Stimulated activated CD4-positive, alpha-beta T cell treated with anti-CD3 and anti-CD28 coated beads, Interleukin-4, amount 100 ng/mL, for 24 hours (primary cell): Measurements from ENCODE around the gene DACT3.
"Not testable (repeated sequence)": the region's sequence is repeated elsewhere in the genome, so short reads cannot be mapped to it uniquely, and the experiment has no call there.

ENCODE experiments used
- DNase-seq: peaks from one replicate; pipeline ENCODE4 v3.0.0-alpha.2; 2020

DACT3 gene

DNA sequence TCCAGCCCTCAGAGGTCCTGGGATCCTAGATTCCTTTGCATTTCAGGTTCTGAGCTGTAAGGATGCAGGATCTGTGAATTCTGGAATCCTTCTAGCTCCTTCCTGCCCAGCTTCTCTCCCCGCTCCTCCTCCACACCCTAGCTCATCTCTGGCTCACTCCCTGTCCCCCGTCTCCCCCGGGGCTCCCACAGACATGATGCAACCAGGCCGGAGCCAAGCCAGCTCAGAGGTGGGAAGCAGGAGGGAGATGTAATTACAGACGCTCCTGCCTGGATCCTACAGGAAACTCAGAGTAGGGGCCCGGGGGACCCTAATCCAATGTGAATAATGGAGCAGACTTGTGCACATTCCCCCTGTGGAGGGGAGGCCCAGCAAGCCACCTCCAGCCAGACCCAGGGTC lies 29.5 kb downstream of the DACT3 start:
- DNase-seq = no peak

DNA sequence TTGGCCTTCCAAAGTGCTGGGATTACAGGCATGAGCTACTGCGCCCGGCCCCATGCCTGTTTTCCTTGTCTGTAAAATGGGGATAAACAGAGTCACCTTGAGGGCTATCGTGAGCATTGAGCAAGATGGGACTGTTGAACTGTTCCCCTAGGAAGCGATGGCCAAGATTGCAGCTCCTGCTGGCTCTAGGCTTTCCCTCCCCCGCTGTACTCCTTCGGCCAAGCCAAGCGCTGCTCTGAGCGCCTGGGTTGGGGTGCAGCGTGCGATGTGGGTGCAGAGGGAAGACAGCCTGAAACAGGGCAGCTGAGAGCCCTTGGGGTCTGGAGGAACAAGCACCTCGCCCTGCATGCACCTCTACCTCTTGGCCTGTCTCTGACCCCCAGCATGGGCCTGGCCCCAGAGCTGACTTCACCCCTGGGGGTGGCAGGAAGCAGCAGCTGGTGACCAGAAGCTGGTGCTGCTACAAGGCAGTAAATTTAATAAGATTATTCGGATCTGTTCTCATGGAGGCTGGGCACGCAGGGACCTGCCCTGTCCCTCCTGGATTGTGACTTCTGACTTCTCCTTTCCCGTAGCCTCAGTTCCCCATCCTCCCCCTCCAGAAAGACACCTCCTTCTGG lies 30.3 kb downstream of the DACT3 start:
- no peak for DNase-seq

DNA sequence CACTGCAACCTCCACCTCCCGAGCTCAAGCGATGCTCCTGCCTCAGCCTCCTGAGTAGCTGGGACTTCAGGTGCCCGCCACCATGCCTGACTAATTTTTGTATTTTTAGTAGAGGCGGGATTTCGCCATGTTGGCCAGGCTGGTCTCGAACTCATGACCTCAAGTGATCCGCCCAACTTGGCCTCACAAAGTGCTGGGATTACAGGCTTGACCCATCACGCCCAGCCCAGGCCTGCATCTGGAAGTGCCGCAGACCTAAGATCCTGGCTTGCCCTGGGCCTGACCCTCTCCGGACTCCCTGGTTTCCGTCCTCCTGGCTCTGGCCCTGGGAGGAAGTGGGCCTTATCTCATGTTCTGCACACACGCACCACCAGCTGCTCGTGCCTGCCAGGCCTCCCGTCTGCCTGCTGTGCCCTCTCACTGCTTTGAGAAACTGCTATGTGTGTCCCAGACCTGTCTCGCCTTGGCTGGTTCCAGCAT lies 31.4 kb downstream of the DACT3 start:
- DNase-seq = no peak

DNA sequence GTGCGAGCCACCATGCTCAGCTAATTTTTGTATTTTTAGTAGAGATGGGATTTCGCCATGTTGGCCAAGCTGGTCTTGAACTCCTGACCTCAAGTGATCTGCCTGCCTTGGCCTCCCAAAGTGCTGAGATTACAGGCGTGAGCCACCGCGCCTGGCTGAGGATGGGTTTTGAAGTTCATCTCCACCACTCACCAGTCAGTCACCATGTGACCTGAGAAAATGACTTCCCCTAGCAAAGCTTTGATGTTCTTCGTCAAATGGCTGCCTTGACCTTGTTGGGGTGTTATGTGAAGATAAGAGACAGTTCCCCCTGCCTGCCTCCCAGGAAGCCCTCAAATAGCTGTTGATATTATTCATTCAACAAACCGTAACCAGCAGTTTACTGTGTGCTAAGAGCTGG lies 32.0 kb downstream of the DACT3 start:
- not testable (repeated sequence) for DNase-seq

DNA sequence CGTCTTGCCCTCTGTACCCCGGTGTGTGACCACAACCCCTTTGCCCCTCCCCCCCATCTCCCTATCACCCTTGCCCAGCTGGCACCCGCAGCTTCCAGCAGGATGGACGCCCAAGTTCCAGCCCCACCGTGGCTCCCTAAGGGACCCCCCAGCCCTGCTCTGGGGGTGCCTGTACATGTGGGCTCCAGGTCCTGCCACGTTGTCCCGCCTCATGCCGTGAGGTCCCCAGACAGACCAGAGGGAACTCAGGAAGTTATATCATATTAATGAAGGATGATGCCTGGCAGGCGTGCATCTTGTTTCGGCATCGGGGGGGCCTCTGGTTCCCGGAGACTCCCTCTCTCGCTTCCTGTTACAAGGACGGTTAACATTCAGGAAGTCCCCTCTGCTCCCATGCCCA lies 34.5 kb downstream of the DACT3 start:
- DNase-seq = no peak

DNA sequence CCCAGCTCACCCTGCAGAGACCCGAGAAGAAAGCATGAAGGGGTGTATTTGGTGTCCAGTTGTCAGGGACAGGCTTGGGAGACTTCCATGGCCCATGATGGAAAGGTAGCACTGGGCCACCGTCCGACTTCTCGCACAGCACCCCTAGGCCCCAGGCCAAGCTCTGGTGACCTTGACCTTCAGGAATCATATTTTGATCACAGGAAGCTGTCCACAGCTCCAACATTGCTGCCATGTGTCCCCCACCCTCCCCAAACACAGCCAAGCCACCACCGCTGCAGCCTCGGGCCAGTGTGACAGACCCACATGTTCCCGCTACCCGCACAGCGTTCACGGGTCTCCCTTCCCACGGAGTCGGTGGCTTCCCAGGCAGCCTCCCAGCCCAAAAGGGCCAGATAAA lies 35.3 kb downstream of the DACT3 start:
- no peak for DNase-seq

DNA sequence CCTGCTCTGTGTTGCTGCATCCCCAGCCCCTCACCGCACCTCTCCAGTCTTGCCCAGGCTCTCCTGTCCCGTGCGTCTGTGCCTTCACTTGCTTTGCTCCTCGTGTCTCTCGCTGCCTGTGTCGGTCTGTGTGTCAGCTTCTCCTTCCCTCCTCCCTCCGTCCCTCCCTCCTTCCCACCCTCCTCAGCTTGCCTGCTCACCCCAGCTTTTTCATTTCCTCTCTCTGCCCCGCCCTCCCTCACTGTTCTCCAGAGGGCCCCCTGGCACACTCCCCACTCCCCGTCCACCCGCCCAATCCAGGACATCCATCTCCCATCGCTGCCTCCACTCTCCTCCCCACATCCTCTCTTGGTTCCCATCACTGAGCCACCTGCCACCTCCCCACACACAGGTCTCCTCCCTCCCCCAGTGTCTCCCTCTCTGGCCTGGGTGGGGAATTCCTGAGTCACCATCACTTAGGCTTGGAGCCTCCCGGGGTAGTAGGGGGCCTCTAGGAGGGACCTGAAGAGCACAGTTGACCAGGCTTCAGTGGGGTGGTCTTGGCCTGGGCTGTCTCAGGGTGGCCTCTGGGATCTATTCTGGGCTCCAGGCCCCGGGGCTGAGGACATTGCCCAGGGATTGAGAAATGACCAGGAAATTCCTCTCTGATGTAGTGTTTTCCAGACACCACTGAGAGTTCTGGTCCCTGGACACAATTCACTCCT lies 35.9 kb downstream of the DACT3 start, which contains the start of gene PTGIR:
PTGIR (minus strand) TSS at position 132 of the 704 bp plus-strand sequence. CDS start 864 bp downstream, outside the sequence.
- peak; percentile 38 for DNase-seq

DNA sequence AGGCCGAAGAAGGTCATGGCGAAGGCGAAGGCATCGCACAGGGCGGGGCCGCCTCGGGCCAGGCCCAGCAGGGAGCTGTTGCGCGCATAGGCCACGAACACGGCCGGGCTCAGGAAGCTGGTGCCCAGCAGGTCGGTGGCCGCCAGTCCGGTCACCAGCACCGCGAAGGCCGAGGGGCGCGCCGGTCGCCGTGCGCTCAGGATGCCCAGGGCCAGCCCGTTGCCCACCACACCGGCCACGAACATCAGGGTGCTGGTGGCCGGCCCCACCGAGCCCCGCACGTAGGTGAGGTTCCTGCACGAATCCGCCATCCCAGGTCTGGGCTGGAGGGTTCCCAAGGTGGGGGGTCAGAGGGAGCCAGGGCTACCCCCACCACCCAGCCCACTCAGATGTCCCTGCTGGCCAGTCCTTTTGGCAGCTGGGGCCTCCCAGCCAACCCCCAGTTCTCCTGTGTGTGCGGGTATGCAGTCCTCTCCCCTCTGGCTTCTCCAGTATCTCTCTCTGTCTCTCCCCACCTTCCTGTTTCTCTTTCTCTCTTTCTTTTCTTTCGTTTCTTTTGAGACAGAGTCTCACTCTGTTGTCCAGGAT lies 37.0 kb downstream of the DACT3 start:
- no peak for DNase-seq

DNA sequence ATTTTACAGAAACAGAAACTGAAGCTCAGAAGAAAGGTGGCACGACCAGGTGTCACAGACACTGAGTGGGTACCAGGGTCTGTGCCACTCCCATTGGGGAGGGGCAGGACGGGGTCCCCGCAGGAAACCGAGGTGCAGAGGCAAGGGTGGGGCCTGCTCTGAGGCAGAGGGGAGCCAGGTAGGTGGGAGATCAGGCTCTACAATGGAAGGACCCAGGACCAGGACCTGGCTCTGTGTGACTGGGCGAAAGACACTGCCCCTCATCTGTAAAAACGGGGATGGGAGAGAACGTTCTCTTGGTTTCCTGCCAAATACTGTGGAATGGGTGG lies 38.9 kb downstream of the DACT3 start:
- no peak for DNase-seq

DNA sequence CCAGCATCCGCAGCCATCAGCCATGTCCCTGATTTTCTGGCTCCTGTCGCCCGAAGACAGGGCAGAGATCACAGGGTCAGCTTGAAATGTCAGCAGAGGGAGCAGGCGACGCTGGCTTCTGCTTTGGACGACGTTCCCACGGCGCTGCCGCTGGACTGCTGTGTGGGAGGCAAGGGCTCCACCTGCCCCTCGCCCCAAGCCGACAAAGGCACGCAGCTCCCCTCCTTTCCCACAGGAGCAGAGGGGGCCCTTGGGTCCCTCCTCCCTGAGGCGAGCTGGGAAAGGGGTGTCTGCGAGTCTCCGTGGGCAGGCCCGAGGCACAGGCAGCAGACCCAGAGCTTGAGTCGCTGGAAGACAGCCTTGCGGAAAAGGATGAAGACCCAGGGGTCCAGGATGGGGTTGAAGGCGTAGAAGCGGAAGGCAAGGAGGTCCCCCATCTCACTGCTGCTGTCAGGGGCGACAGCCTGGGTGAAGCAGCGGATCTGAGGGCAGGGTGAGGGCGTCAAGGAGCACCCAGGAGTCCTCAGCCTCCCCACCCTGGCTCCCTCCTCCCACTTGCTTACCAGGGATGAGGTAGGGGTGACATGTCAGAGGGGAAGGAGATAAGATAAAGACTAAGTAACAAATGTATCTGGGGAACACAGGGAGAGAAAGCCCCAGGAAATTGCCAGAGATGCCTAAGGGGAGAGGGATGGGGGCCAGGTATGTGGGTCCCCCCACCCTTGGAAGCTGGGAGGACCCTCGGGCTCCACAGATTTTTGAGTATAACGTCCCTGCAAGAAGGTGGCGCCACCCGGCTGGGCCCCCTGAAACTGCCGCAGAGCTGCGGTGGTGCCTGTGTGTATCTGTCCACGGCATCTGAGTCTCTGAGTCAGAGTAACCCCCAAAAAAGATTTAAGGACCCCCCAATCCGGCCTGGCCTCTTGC lies 39.5 kb downstream of the DACT3 start:
- no peak for DNase-seq

DNA sequence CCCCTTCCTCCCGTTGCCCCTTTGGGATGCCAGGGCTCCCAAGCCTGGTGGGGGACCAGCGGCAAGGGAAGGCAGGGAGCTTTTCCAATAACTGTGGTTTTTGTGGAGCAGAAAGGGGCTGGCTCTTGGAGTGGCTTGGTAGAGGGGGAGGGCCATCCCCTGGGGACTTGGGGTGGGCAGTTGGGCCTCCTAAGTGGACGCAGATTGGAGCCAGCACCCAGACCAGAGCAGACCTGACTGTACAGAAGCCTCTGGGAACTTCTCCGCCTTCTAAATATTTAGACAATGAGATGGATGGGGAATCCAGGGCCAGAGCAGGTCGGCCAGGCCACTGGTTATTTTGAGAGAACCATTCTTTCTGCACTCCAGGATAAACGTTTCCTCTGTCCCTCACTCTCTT lies 40.3 kb downstream of the DACT3 start:
- DNase-seq = no peak

DNA sequence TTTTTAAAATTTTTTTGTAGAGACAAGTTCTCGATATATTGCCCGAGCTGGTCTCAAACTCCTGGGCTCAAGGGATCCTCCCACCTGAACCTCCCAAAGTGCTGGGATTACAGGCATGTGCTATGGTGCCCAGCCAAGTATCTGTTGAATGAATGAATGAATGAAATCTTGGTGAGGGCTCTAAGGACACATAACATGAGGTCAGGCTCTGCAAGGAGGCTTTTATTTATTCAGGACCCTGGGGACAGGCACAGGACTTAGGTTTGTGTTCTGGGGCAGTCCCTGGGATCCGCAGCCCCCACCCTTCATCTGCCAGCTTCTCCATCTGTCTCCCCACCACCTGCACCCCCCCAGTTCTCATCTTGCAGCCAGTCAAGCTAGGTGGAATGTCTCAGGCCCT lies 40.7 kb downstream of the DACT3 start:
- DNase-seq = no peak

DNA sequence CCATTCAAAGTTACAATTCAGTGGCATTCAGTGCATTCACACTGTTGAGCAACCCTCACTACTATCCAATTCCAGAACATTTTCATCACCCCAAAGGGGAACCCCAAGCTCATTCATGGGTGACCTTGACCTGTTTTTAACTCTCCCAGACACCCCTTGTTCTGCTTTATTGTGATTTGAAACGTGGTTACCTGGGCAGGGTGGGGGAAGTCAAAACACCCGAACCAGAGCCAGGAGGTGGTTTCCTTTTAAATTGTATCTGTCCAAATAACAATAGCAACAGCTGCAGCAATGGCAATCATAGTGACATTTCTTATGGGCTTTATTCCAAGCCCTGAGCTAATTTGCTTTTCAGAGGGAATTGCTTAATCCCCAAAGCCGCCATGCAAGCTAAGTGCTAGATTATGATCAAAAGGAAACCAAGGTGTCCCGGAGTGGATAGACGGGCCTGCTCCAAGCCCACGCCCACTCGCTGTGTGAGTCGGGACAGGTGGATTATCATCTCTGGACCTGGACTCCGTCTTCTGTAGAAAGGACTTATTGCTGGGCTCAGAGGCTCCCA lies 42.2 kb downstream of the DACT3 start:
- DNase-seq = no peak

DNA sequence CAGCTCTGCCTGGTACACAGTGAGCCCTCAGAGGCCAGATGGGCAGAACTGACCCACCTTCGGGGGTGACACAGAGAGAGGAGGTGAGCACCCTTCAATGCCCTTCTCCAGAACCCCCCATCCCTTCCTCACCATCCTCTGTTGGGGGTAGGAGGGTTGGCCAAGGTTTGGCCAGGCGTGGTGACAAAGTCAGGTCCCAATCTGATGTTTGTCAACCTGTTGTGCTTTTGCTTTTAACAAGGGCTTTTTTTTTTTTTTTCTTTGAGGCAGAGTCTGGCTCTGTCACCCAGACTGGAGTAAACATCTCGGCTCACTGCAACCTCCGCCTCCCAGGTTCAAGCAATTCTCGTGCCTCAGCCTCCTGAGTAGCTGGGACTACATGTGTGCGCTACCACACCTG lies 43.4 kb downstream of the DACT3 start:
- DNase-seq = no peak

DNA sequence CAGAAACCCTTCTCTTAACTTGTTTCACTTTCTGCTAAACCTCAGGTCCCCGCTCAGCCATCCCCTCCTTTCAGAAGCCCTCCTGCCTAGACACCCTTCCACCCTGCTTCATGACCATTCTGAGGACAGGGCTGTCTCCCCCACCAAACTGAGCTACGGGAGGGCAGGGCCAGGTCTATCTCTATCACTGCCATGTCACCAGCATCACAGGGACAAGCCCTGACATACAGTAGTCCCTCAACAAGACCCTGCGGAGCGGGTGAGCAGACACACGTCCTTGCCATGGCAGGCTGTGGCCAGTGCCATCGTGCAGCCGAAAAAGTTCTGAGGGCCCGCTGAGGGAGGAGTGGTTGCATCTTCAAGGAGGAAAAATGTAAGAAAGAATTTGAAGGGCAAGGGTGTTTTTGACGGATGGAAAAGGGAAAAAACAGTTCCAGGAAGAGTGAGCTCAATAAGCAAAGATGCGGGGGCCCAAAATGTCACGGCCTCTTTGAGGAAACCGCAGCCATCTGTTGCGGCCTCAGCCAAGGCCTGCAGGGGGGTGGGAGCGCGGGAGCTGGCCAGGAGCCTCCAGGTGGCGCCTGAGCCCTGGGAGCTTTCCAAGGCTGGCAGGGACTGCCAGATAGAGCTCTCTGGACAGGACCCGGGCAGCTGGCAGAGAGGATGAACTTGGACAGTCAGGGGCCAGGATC lies 44.2 kb downstream of the DACT3 start:
- peak; percentile 66 for DNase-seq

DNA sequence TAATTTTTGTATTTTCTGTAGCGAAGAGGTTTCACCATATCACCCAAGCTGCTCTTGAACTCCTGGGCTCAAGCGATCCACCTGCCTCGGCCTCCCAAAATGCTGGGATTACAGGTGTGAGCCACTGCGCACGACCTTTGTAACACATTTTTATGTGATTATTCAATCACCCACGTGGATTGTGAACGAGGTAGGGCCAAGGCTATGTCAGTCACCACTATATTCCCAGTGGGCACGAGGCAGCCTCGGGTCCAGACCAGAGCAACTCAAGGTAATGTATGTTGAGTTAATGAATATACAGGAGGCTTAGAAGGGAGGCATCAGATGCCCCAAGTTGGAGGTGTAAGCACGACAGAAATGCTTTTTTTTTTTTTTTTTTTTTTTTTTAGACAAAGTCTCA lies 45.0 kb downstream of the DACT3 start:
- DNase-seq = no peak

DNA sequence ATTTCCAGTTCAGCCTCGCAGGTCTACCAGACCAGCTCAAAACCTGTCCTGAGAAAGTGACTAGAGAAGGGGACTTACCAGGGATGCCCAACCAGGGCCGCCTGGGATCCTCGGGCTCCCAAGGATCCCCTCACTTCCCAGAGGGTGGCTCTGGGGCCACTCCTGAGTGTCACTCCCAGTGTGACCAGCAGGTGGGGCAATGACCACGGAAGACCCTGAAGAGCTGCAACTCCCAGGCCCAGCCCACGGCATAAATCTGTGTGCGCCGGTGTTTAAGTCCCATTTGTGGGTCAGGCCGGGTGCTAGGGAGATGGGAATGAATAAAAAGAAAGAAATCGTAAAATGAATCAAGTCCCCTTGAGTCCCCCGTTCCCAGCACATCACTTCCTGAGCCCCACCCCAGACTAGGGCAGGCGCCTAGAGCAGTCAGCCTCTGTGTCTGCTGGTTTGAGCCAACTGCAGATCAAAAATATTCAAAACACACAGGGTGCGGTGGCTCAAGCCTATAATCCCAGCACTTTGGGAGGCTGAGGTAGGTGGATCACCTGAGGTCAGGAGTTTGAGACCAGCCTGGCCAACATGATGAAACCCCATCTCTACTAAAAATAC lies 46.8 kb downstream of the DACT3 start:
- DNase-seq = peak; percentile 89

DNA sequence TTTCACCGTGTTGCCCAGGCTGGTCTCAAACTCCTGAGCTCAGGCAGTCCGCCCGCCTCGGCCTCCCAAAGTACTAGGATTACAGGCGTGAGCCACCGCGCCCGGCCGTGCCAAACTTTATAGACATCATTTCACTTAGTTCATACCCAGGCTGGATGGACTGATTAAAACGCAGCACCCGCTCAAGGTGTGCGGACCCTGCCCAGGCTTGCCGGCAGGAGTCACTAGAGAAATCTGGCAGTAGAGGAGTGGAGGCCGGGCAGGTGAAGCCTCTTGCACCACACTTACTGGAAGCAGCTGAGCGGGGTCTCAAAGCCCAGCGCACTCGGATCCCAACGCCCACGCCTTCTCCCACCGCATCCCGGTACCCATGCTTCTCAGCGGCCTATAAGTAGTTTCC lies 47.5 kb downstream of the DACT3 start:
- DNase-seq = no peak

DNA sequence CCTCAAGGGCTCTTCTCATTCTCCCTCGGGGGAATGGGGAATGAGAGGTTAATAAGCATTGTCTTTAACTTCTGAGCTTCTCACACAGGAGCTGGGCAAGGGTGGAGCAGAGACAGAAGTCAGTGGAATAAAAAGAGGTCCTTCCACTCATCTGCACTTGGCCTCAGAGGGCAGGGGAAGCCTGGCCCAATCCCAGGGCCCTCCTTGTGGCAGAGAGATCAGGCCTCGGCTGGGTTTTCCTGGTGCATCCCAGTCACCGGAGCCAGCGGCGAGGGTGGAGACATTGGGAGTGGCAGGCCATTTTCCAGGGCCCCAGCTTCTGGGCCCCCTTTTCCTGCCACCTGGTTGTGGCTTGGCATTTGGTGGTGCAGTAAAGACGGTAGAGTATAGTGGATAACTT lies 49.2 kb downstream of the DACT3 start:
- no peak for DNase-seq

DNA sequence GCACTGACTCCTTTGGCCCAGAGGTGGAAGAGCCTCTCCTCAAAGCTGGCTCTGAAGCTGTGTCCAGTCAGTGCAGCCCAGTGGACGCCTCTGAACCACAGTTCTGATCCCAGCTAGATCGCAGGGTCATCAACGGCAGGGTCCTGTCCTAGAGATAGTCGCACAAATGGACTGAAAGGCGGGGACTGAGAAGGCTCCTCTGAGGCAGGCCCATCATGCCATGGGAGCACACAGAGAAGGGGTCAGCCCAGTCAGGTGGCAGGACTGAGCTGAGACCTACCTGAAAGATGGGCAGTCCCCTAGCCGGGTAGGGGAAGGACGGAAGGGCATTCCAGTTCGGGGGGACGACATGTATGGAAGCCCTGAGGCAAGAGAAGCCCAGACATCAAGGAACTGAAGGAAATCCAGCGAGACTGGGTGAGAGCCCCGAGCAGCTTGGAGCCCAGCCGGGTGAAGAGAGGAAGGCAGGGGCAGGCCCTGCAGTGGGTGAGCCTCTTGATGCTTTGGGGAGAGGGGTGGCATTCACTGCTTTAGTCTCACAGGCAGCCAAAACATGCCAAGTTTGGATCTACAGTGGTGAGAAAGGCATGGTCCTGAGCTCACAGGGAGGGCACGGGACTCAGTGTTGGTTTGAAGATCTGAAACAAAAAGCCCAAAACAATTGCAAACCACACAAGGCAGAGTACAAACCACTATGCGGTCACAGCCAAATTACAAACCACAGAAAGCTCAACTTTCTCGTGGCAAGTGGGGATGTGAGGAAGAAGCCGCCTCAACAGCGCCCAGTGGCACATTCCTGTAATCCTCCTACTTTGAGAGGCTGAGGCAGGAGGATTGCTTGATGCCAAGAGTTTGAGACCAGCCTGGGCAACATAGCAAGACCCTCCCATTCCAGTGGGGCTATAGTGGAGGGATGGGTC lies 49.9 kb downstream of the DACT3 start:
- DNase-seq = peak; percentile 2

DNA sequence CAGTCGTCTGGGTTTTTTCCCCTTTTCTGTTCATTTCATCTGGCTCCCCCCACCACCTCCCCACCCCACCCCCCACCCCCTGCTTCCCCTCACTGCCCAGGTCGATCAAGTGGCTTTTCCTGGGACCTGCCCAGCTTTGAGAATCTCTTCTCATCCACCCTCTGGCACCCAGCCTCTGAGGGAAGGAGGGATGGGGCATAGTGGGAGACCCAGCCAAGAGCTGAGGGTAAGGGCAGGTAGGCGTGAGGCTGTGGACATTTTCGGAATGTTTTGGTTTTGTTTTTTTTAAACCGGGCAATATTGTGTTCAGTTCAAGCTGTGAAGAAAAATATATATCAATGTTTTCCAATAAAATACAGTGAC lies 50.6 kb downstream of the DACT3 start:
- DNase-seq = peak; percentile 1
